HCT116 (cell line): ENCODE measurements around the gene CC2D1A.

ENCODE experiments used
- EZH2 ChIP-seq: fragments of 200-600 bp; sonication (generic); IDR thresholded peaks from 2 replicates; pipeline ENCODE4 v1.6.1; 2017; ENCODE audit warnings: antibody characterized with exemption, mixed run types
- EZH2phosphoT487 ChIP-seq: fragments of 200-600 bp; IDR thresholded peaks from 2 replicates; pipeline ENCODE4 v1.6.1; 2018; ENCODE audit warnings: antibody characterized with exemption, borderline replicate concordance
- MAX ChIP-seq: IDR thresholded peaks from 2 replicates; pipeline ENCODE4 v1.6.1; 2012
- POLR2A ChIP-seq: IDR thresholded peaks from 2 replicates; pipeline ENCODE4 v1.7.0; 2011; ENCODE audit warnings: borderline replicate concordance; ENCODE audit not compliant: insufficient read depth, insufficient read length; ENCODE audit errors: extremely low read depth
- POLR2AphosphoS5 ChIP-seq: IDR thresholded peaks from 2 replicates; pipeline ENCODE4 v1.6.1; 2011; ENCODE audit warnings: mild to moderate bottlenecking, low read depth, low read length, moderate library complexity
- SP1 ChIP-seq: IDR thresholded peaks from 2 replicates; pipeline ENCODE4 v1.6.1; 2012; ENCODE audit warnings: low read depth
- TCF7L2 ChIP-seq: IDR thresholded peaks from 2 replicates; pipeline ENCODE4 v1.7.0; 2011; ENCODE audit warnings: borderline replicate concordance, inconsistent platforms; ENCODE audit not compliant: insufficient read depth, insufficient read length; ENCODE audit errors: extremely low read depth
- YY1 ChIP-seq: IDR thresholded peaks from 2 replicates; pipeline ENCODE4 v1.6.1; 2011; ENCODE audit warnings: low read length, low read depth, moderate library complexity, mild to moderate bottlenecking; ENCODE audit not compliant: insufficient replicate concordance; ENCODE audit errors: extremely low read depth
- ZBTB33 ChIP-seq: IDR thresholded peaks from 2 replicates; pipeline ENCODE4 v1.6.1; 2011; ENCODE audit warnings: mild to moderate bottlenecking, low read length, moderate library complexity; ENCODE audit not compliant: insufficient replicate concordance; ENCODE audit errors: extremely low read depth
- ZFX ChIP-seq: fragments of 450-650 bp; IDR thresholded peaks from 2 replicates; pipeline ENCODE4 v1.6.1; 2017
- ZNF274 ChIP-seq: fragments of 200-500 bp; sonication (Bioruptor generic); IDR thresholded peaks from 2 replicates; pipeline ENCODE4 v1.6.1; 2014; ENCODE audit warnings: mild to moderate bottlenecking, low read depth, low read length, inconsistent platforms
- TF ChIP-seq, protein P1 (sequence below), 3 experiments: fragments of 200-600 bp in 1 of 3; sonication (generic) in 1 of 3; IDR thresholded peaks in 2 of 3; conservative IDR thresholded peaks in 1 of 3; 2 replicates each; pipeline ENCODE4 v1.5.1; 2012 to 2017; ENCODE audit warnings: low read depth in 2 of 3, low read length in 2 of 3, antibody characterized with exemption in 1 of 3, borderline replicate concordance in 1 of 3, control low read depth in 1 of 3, mild to moderate bottlenecking in 1 of 3, mixed read lengths in 1 of 3, mixed run types in 1 of 3, moderate library complexity in 1 of 3; ENCODE audit not compliant: insufficient read depth in 1 of 3

DNA sequence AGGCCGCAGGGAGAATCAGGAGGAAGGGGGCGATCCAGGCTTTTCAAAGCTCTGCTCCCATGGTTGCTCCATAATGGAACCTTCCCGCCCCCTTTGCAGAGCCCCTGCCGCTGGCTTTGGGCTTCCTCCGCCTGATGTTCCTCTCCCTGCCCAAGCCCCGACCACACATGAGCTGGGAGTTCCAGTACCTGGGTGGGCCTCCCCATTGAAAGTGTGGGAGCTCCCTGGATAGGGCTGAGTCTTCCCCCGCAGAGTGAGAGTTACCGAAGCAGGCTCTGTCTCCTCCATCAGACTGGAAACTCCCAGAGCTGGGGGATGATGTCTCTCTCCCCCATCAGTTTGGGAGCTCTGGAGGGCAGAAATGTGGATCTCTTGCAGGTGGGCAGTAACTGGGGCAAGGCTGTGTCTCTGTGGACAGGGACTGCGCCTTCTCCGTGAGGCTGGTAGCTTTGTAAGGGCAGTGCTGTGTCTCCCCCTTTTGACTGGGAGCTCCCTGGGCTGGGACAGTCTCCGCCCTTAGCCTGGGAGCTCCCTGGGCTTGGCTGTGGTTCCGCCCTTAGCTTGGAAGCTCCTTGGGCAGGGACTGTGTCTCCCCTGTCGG, 47.0 kb downstream of the CC2D1A start:
- TF ChIP-seq, protein P1, sequence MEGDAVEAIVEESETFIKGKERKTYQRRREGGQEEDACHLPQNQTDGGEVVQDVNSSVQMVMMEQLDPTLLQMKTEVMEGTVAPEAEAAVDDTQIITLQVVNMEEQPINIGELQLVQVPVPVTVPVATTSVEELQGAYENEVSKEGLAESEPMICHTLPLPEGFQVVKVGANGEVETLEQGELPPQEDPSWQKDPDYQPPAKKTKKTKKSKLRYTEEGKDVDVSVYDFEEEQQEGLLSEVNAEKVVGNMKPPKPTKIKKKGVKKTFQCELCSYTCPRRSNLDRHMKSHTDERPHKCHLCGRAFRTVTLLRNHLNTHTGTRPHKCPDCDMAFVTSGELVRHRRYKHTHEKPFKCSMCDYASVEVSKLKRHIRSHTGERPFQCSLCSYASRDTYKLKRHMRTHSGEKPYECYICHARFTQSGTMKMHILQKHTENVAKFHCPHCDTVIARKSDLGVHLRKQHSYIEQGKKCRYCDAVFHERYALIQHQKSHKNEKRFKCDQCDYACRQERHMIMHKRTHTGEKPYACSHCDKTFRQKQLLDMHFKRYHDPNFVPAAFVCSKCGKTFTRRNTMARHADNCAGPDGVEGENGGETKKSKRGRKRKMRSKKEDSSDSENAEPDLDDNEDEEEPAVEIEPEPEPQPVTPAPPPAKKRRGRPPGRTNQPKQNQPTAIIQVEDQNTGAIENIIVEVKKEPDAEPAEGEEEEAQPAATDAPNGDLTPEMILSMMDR (IDR thresholded peaks at IDR 0.05 in 2 of 3, conservative IDR thresholded peaks at IDR 0.05 in 1 of 3; ENCODE audit: borderline replicate concordance in 1 of 3, insufficient read depth in 1 of 3, low read depth in 2 of 3, low read length in 2 of 3): no peak
- TF ChIP-seq POLR2A: no peak
- no peak for TF ChIP-seq ZBTB33
- TF ChIP-seq SP1: no peak
- TF ChIP-seq YY1: no peak
- no peak for TF ChIP-seq EZH2
- TF ChIP-seq TCF7L2: no peak
- no peak for TF ChIP-seq ZFX
- no peak for TF ChIP-seq EZH2phosphoT487
- no peak for TF ChIP-seq ZNF274
- no peak for TF ChIP-seq MAX
- no peak; the same call in 1 of the 2 replicates for TF ChIP-seq POLR2AphosphoS5
